ENCODE data around the gene GRIN3A.

- TF ChIP-seq CTCF (IDR thresholded peaks at IDR 0.05; ENCODE audit: low read depth, low read length, poor library complexity, severe bottlenecking) (no peak), EZH2phosphoT487 (IDR thresholded peaks at IDR 0.05; ENCODE audit: borderline replicate concordance, low read length) (no peak)
Observed at GRCh38 chr9:101629636-101630035, 108.8 kb downstream of the GRIN3A start.
